HEK293 (cell line): ENCODE measurements around the gene SFT2D3.

Source experiments
- CTCF ChIP-seq: fragments of 450-650 bp; formaldehyde crosslinking; IDR thresholded peaks from 2 replicates; pipeline ENCODE4 v1.5.1; 2016; ENCODE audit warnings: missing biosample characterization, missing genetic modification characterization
- ZNF202 ChIP-seq: fragments of 450-650 bp; formaldehyde crosslinking; IDR thresholded peaks from 2 replicates; pipeline ENCODE4 v1.5.1; 2016; ENCODE audit warnings: missing biosample characterization, missing genetic modification characterization, borderline replicate concordance

DNA sequence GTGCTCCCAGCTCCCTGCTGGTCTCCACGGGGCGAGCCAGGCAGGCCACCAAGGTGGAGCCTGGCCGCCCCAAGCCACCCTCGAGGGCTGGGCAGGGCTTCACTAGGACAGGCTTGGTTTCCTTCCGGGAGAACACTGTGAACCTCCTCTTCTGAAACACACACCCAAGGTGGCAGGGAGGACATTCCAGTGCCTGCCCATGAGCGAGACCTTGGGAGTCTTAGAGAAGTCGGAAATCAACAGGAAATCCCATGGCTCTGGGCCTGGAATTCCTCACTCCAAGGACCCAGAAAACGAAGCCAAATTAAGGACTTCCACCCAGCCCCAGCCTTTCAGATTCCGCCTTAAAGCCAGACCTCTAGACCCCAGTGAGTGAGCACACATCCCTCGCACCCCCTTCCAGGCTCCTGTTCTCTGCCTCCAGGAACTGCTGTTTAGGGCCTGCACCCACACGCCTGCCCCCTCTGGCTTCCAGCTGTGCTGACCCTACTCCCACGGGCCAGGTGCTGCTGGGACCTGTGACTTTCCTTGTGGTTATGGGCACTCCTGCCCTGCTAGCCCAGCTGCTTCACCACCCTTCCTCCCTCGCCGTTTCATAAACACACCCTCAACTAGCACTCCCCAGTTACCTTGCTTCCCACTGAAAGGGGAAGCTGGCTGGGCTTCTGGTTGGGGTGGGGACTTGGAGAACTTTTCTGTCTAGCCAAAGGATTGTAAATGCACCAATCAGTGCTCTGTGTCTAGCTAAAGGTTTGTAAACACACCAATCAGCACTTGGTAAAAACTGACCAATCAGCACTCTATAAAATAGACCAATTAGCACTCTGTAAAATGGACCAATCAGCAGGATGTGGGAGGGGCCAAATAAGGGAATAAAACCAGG, 41.6 kb upstream of the SFT2D3 start:
- no peak for TF ChIP-seq CTCF
- TF ChIP-seq ZNF202, result no peak
